ENCODE measurements around the gene ITIH5. TPM values are rescaled to one million over a fixed set of nuclear protein-coding genes. Genes with fewer than 3 reads are reported as not detected.

Gene ITIH5
- total and polyA plus RNA-seq, 10 donors = 0.59 to 5.2 (median 1.7) TPM

- 82 to 97% (median 91%) methylated on average over 10 of the region's 10 CpGs for WGBS, 5 donors
- Histone ChIP-seq H3K9me3 (no peaks in the 10 kb centered on the region), H3K27me3 (replicated peaks in 1 of 7) (no peaks in the 10 kb centered on the region), H3K36me3 (no peaks in the 10 kb centered on the region), H3K27ac (no peak overlapping the region), H3K4me3 (no peak overlapping the region), H3K4me1 (no peaks in the 10 kb centered on the region)
- DNase-seq = peak; percentile 34
- TF ChIP-seq POLR2A (IDR thresholded peaks at IDR 0.05) (no peak), POLR2AphosphoS5 (IDR thresholded peaks at IDR 0.05) (no peak), CTCF (IDR thresholded peaks at IDR 0.05 in 8 of 11, conservative IDR thresholded peaks at IDR 0.05 in 3 of 11) (no peak)
- intact Hi-C loops (cut with DNase I; ENCODE audit: low total_unique reads) = no loop called here
Observed at GRCh38 chr10:7589748-7590147, 77.0 kb downstream of the ITIH5 start.

- Histone ChIP-seq H3K4me1 (no peaks in the 10 kb centered on the region), H3K36me3 (no peaks in the 10 kb centered on the region), H3K4me3 (no peak overlapping the region), H3K9me3 (no peaks in the 10 kb centered on the region), H3K27ac (no peak overlapping the region), H3K27me3 (replicated peaks in 1 of 7) (no peaks in the 10 kb centered on the region)
- no peak for DNase-seq
- intact Hi-C loops (cut with DNase I; ENCODE audit: low total_unique reads) = no loop called here
- TF ChIP-seq POLR2A (IDR thresholded peaks at IDR 0.05) (no peak), POLR2AphosphoS5 (IDR thresholded peaks at IDR 0.05) (no peak), CTCF (IDR thresholded peaks at IDR 0.05 in 8 of 11, conservative IDR thresholded peaks at IDR 0.05 in 3 of 11) (no peak)
- WGBS, 5 donors = 86 to 94% (median 90%) methylated on average over 6 of the region's 6 CpGs
Observed at GRCh38 chr10:7587865-7588188, 78.9 kb downstream of the ITIH5 start.

GRCh38 chr10:7587168-7587864 lies 79.5 kb downstream of the ITIH5 start:
- Histone ChIP-seq H3K36me3 (no peaks in the 10 kb centered on the region), H3K4me1 (no peaks in the 10 kb centered on the region), H3K9me3 (no peaks in the 10 kb centered on the region), H3K4me3 (no peak overlapping the region), H3K27ac (no peak overlapping the region), H3K27me3 (replicated peaks in 1 of 7) (no peaks in the 10 kb centered on the region)
- WGBS, 5 donors = 71 to 86% (median 74%) methylated on average over 13 of the region's 13 CpGs
- DNase-seq = peak; percentile 19
- intact Hi-C loops (cut with DNase I; ENCODE audit: low total_unique reads) = no loop called here
- TF ChIP-seq CTCF (IDR thresholded peaks at IDR 0.05 in 8 of 11, conservative IDR thresholded peaks at IDR 0.05 in 3 of 11) = no peak
- TF ChIP-seq POLR2AphosphoS5 (IDR thresholded peaks at IDR 0.05) = no peak
- no peak for TF ChIP-seq POLR2A (IDR thresholded peaks at IDR 0.05)

GRCh38 chr10:7585228-7585627 lies 81.5 kb downstream of the ITIH5 start:
- H3K27ac ChIP-seq = no peak overlapping the region
- H3K27me3 ChIP-seq (replicated peaks in 1 of 7) = no peaks in the 10 kb centered on the region
- no peak overlapping the region for H3K4me3 ChIP-seq
- 80 to 90% (median 88%) methylated on average over 8 of the region's 8 CpGs for WGBS, 5 donors
- H3K36me3 ChIP-seq = no peaks in the 10 kb centered on the region
- no peaks in the 10 kb centered on the region for H3K4me1 ChIP-seq
- DNase-seq = peak; percentile 43
- no peaks in the 10 kb centered on the region for H3K9me3 ChIP-seq
- no peak for TF ChIP-seq POLR2AphosphoS5 (IDR thresholded peaks at IDR 0.05)
- TF ChIP-seq CTCF (IDR thresholded peaks at IDR 0.05 in 8 of 11, conservative IDR thresholded peaks at IDR 0.05 in 3 of 11) = no peak
- no peak for TF ChIP-seq POLR2A (IDR thresholded peaks at IDR 0.05)
- intact Hi-C loops (cut with DNase I; ENCODE audit: low total_unique reads) = no loop called here

Measured in spleen (tissue), 11 donors.